T-helper 17 cell (primary cell): Measurements from ENCODE around the gene PTCD1. TPM values are rescaled to one million over a fixed set of nuclear protein-coding genes. Genes with fewer than 3 reads are reported as not detected.
"Not testable (repeated sequence)": the region's sequence is repeated elsewhere in the genome, so short reads cannot be mapped to it uniquely, and the experiment has no call there.

ENCODE experiments used
- ATAC-seq: fragments of 150-1000 bp; cut with Tn5 transposase; 2 replicates; pipeline ENCODE4 v1.10.0; 2021; ENCODE audit warnings: mild to moderate bottlenecking, moderate library complexity
- DNase-seq, 3 donors: peaks; one replicate each; pipeline versions ENCODE4 v3.0.0 to v3.0.0-alpha.2; 2020 to 2021
- H3K9me3 ChIP-seq: one replicate; pipeline ENCODE4 v1.7.0; 2013; ENCODE audit warnings: low read length, mild to moderate bottlenecking; ENCODE audit not compliant: control insufficient read depth, poor library complexity, severe bottlenecking
- H3K27ac Mint-ChIP-seq: one replicate; pipeline ENCODE4 v1.8.0; 2022; ENCODE audit warnings: mild to moderate bottlenecking, moderate library complexity, mixed read lengths
- H3K27me3 Mint-ChIP-seq: one replicate; pipeline ENCODE4 v1.8.0; 2022; ENCODE audit warnings: mixed read lengths
- H3K36me3 Mint-ChIP-seq: one replicate; pipeline ENCODE4 v1.8.0; 2022; ENCODE audit warnings: low read depth, mixed read lengths
- H3K4me1 Mint-ChIP-seq: one replicate; pipeline ENCODE4 v1.8.0; 2022; ENCODE audit warnings: mild to moderate bottlenecking, mixed read lengths
- H3K4me3 Mint-ChIP-seq: one replicate; pipeline ENCODE4 v1.8.0; 2022; ENCODE audit warnings: mild to moderate bottlenecking, moderate library complexity, mixed read lengths
- total RNA-seq, 4 donors: library from RNA in 2 of 4; stranded (reverse) in 2 of 4; gene quantifications; one replicate each; pipeline ENCODE4 v1.2.3 and lab custom pipeline; 2022 to 2026

PTCD1 gene
- total RNA-seq, 2 donors from 2014 or later, result 3.6 to 3.8 TPM

DNA sequence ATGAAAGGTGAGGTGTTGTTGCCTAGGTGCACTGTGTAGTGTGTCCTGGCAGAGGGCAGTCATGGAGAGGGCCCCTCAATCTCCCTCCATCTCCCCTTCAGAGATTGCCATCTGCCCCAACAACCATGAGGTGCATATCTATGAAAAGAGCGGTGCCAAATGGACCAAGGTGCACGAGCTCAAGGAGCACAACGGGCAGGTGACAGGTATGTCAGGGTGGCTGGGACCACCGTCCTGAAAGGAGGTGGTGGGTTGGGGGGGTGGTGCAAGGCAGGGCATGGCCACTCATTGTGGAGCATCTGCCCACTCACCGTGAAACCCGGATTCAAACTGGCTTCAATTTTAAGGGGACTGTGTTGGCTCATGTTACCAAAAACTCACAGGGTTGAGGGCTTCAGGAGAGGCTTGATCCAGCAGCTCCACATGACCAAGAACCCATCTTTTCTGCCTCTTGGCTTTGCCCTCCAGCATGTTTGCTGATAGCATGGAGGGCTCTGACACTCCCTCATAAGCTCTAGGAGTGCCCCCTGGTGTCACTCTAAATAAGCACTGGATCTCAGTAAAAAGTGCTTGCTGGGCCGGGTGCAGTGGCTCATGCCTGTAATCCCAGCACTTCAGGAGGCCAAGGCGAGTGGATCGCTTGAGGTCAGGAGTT, 51.9 kb downstream of the PTCD1 start:
- Mint-ChIP-seq H3K36me3 (no peaks in the 10 kb centered on the region), H3K27me3 (no peaks in the 10 kb centered on the region), H3K4me1 (peaks cover 15% of the 10 kb centered on the region), H3K4me3 (no peak overlapping the region), H3K27ac (peak overlapping the region; percentile 79)
- ATAC-seq, result peak; percentile 76
- no peaks in the 10 kb centered on the region for H3K9me3 ChIP-seq
- DNase-seq, result no peak

GRCh38 chr7:99385564-99385963, 53.0 kb downstream of the PTCD1 start:
- Mint-ChIP-seq H3K27me3 (no peaks in the 10 kb centered on the region), H3K4me1 (peaks cover 25% of the 10 kb centered on the region)

GRCh38 chr7:99384523-99384922, 54.1 kb downstream of the PTCD1 start:
- H3K36me3 Mint-ChIP-seq, result peaks cover 2% of the 10 kb centered on the region
- H3K27ac Mint-ChIP-seq, result peak overlapping the region; percentile 88
- H3K9me3 ChIP-seq, result no peaks in the 10 kb centered on the region
- H3K4me3 Mint-ChIP-seq, result no peak overlapping the region
- H3K27me3 Mint-ChIP-seq, result no peaks in the 10 kb centered on the region
- DNase-seq (no peak), ATAC-seq (no peak)
- peaks cover 31% of the 10 kb centered on the region for H3K4me1 Mint-ChIP-seq

More at GRCh38 chr7:99385564-99385963, 53.0 kb downstream of the PTCD1 start:
- Mint-ChIP-seq H3K27ac (peak overlapping the region; percentile 88), H3K36me3 (peaks cover 2% of the 10 kb centered on the region), H3K4me3 (peak overlapping the region; percentile 69)
- DNase-seq (no peak), ATAC-seq (no peak)
- H3K9me3 ChIP-seq, result no peaks in the 10 kb centered on the region

DNA sequence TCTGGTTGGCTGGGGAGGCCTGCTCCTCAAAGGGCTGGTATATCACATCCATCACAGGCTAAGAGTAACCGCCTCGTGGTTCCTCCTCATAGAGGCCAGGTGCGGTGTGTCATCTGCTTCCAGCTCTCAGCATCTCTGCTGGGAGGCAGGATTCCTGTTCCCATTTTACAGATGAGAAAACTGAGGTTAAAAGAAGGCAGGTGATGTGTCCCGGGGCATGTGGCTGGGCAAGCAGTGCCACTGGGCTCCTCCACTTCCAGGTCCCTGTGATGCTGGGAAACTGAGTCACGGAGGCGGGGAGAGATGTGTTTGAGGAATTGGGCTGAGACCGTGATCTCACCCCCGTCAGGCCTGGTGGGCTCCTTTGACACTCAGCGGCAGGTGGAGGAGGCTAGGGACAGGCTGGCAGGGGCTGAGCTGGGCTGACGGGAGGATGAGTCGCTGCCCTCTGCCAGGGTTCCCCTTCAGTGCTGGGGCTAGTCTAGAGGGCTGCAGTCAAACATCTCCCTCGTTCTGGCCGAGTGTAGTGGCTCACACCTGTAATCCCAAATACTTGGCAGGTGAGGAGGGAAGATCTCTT, 54.7 kb downstream of the PTCD1 start:
- ATAC-seq (no peak), DNase-seq (no peak)
- Mint-ChIP-seq H3K36me3 (peaks cover 5% of the 10 kb centered on the region), H3K4me3 (no peak overlapping the region), H3K27ac (peak overlapping the region; percentile 88), H3K4me1 (peaks cover 38% of the 10 kb centered on the region), H3K27me3 (no peaks in the 10 kb centered on the region)
- no peaks in the 10 kb centered on the region for H3K9me3 ChIP-seq

DNA sequence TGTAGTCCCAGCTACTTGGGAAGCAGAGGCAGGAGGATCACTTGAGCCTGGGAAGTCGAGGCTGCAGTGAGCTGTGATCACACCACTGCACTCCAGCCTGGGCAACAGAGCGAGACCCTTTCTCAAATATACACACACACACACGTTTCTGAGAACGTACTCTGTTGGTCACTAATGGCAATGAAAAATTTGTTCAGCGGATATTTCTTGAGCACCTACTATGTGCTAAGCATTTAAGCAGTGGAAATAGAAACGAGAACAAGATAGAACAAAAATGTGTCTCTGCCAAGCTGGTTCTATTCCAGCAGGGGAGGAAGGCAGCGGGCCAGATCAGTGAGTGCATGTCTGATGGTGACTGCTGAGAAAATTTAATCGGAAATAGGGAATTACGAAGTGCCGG, 55.4 kb downstream of the PTCD1 start:
- peaks cover 38% of the 10 kb centered on the region for H3K4me1 Mint-ChIP-seq

DNA sequence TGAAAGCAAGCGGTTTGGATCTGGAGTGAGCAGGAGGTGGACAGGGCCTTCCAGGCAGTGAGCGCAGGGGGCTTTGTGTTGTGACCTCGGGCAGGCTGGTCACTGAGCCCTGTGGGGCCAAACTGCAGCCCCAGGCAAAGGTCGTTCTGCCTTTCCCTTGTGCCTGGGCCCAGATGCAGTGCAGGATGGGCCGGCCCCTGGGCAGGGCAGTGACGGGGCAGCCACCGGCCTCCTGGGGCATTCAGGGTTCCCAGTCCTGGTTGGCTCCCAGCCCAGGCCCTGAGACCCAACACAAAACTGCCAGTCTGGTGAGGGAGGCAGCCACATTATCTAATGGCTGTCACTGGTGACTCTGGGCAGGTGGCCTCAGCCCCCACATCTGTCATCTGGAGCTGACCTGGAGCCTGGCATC, 56.9 kb downstream of the PTCD1 start:
- Mint-ChIP-seq H3K36me3 (peaks cover 5% of the 10 kb centered on the region), H3K4me3 (peak overlapping the region; percentile 91), H3K27ac (peak overlapping the region; percentile 98), H3K27me3 (no peaks in the 10 kb centered on the region), H3K4me1 (peaks cover 38% of the 10 kb centered on the region)
- DNase-seq, result no peak
- no peaks in the 10 kb centered on the region for H3K9me3 ChIP-seq
- no peak for ATAC-seq

More for the DNA sequence above, 55.4 kb downstream of the PTCD1 start:
- peak overlapping the region; percentile 88 for H3K27ac Mint-ChIP-seq
- no peaks in the 10 kb centered on the region for H3K9me3 ChIP-seq
- H3K4me3 Mint-ChIP-seq, result peak overlapping the region; percentile 36
- H3K27me3 Mint-ChIP-seq, result no peaks in the 10 kb centered on the region
- ATAC-seq (no peak), DNase-seq (no peak)
- H3K36me3 Mint-ChIP-seq, result peaks cover 5% of the 10 kb centered on the region

DNA sequence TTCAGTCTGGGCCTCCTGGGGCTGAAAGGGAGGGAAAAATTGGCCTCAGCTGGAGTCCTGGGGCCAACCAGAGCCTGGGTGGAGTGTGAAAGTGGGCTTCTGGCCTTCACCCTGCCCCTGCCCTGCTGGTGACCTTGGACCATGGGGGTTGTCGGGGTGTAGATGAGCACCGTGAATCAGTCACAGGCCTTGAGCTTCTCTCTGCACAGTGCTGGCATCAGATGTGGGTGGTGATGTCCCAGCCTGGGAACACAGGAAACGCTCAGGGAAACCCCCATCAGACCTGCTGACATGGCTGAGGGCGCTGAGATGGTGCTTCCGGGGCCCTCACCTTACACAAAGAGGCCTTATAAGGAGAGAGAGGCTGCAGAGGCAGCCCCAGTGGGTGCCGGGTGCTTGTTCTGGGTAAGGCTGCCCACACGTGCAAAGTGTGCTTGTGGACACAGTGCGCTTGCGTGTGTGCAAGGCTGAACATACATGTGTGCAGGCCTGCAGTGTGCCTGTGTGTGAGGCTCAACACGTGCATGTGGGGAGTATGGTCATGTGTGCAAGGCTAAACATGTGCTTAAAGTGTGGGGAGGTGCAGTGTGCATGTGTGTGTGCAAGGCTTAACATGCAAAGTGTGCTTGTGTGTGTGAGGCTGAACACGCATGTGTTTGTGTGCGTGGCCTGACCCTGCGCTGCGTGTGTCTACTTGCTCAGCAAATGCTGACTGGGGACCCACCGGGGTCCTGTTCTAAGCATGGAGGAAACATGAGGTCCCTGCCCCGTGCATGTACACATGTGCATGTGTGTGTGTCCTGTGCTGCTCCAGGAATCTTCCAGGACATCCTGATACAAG, 57.6 kb downstream of the PTCD1 start:
- ATAC-seq, result peak; percentile 85
- H3K9me3 ChIP-seq, result no peaks in the 10 kb centered on the region
- DNase-seq, result peak; percentile 80 to 89 (median 85)
- peak overlapping the region; percentile 91 for H3K4me3 Mint-ChIP-seq
- H3K27ac Mint-ChIP-seq, result peak overlapping the region; percentile 98
- H3K4me1 Mint-ChIP-seq, result peaks cover 45% of the 10 kb centered on the region
- peaks cover 5% of the 10 kb centered on the region for H3K36me3 Mint-ChIP-seq
- H3K27me3 Mint-ChIP-seq, result no peaks in the 10 kb centered on the region

DNA sequence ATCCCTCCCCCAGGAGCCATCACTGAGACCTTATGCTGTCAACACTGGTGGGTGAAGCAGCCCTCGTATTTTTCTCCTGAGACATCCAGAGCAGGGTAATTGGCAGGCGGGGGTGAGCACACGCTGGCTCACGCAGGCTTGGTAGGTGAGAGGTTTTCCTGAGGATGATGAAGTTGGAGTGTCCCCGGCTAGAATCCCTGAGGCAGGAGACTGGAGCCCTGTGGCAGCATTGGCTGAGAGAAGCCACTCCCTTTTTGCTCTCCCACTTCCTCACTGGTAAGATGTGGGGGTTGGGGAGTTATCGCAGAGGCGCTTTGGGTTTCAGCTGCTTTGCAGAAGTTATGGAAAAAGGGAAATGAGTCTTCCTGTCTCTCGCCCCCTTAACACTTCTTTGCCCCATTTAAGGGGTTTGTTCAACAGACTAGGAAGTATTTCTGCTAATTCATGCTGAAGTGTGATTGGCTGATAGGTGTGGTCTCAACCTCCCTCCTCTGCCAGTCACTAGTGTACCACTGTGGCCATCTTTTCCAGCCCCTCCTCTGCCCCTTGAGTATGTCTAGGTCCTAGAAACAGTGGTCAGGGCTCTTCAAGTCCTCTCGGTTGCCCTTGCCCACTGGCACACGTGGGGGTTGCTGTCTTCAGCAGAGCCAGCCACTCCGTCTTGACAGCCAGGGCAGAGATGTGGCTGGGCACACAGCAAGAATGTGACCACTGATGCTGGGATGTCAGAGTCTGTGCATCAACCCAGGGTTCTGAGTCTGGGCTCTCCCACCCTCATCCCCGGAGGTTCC, 58.4 kb downstream of the PTCD1 start:
- Mint-ChIP-seq H3K27ac (peak overlapping the region; percentile 98), H3K27me3 (no peaks in the 10 kb centered on the region), H3K4me3 (peak overlapping the region; percentile 91), H3K36me3 (peaks cover 5% of the 10 kb centered on the region), H3K4me1 (peaks cover 45% of the 10 kb centered on the region)
- ATAC-seq, result peak; percentile 10
- no peaks in the 10 kb centered on the region for H3K9me3 ChIP-seq
- DNase-seq, result peak in 1 of 3 donors; percentile 25

- H3K36me3 Mint-ChIP-seq, DNase-seq, ATAC-seq, H3K27me3 Mint-ChIP-seq, H3K9me3 ChIP-seq: not testable (repeated sequence)
- peaks cover 43% of the 10 kb centered on the region for H3K4me1 Mint-ChIP-seq
- H3K4me3 Mint-ChIP-seq, result peak overlapping the region; percentile 91
- peak overlapping the region; percentile 98 for H3K27ac Mint-ChIP-seq
Observed at GRCh38 chr7:99379693-99380031, 58.9 kb downstream of the PTCD1 start.

DNA sequence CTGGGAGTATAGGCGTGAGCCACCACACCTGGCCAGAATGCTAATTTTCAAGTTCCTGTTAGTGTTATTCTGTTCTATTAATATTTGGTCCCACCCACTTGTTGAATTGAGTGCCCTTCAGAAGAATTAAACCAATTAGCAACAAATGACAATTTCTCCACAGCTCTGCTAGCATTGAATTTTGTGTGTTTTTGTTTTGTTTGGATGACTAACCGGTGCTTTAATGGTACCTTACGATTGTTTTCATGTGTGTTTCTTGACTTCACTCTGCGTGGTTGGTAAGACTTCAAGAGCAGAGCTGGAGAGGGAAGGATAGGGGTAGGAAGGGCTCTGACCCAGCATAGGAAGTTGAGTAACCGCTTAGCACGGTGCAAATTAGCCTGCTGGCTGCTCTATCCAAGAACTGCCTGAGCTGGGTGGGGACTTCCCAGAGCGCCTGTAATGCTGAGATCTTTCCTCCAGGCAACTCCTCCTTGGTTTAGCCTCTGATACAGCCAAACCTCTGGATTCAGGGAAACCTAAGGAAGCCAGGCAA, 59.5 kb downstream of the PTCD1 start:
- DNase-seq (peak; percentile 46 to 65 (median 50)), ATAC-seq (peak; percentile 41)
- peak overlapping the region; percentile 91 for H3K4me3 Mint-ChIP-seq
- H3K36me3 Mint-ChIP-seq, result peaks cover 5% of the 10 kb centered on the region
- H3K27ac Mint-ChIP-seq, result peak overlapping the region; percentile 98
- peaks cover 38% of the 10 kb centered on the region for H3K4me1 Mint-ChIP-seq
- no peaks in the 10 kb centered on the region for H3K27me3 Mint-ChIP-seq
- no peaks in the 10 kb centered on the region for H3K9me3 ChIP-seq

DNA sequence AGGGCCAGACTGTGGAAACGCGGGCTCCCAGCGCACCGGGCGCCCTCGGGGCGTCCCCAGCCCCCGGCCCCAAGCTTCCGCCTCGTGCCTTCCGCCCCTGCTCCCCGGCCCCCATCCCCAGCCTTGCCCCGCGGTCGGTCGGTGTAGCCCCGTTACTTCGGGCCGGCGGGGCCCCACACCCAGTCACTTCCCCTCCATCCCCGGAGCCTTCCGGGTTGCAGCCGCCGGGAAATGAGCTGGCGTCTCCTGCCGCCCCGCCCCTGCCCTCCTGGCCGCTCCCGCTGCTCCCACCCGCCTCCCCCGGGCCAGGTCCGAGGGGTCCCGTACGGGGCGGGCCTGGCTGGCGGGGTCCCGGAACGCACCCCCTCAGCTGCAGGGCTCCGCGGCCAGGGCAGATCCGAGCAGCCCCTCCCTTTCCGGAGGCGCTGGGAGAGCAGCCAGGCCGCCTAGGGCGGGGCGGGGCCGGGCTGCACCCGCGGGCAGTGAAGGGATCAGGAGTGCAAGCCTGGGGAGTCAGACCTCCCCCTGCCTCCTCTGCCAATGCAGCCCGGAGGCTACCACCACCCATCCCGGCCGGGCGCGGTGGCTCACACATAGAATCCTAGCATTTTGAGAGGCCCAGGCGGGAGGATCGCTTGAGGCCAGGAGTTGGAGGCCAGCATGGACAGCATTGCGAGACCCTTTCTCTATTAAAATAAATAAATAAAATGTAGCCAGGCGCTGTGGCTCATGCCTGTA, 63.4 kb downstream of the PTCD1 start:
- peak overlapping the region; percentile 98 for H3K27ac Mint-ChIP-seq
- H3K36me3 Mint-ChIP-seq, result peaks cover 3% of the 10 kb centered on the region
- no peaks in the 10 kb centered on the region for H3K27me3 Mint-ChIP-seq
- H3K4me3 Mint-ChIP-seq, result peak overlapping the region; percentile 89
- H3K4me1 Mint-ChIP-seq, result peaks cover 27% of the 10 kb centered on the region
- ATAC-seq, result peak; percentile 39
- peak; percentile 51 to 63 (median 62) for DNase-seq
- H3K9me3 ChIP-seq, result no peaks in the 10 kb centered on the region
